Measurements from ENCODE around the gene DSTN.
"Not testable (repeated sequence)": the region's sequence is repeated elsewhere in the genome, so short reads cannot be mapped to it uniquely, and the experiment has no call there.

The DSTN gene

DNA sequence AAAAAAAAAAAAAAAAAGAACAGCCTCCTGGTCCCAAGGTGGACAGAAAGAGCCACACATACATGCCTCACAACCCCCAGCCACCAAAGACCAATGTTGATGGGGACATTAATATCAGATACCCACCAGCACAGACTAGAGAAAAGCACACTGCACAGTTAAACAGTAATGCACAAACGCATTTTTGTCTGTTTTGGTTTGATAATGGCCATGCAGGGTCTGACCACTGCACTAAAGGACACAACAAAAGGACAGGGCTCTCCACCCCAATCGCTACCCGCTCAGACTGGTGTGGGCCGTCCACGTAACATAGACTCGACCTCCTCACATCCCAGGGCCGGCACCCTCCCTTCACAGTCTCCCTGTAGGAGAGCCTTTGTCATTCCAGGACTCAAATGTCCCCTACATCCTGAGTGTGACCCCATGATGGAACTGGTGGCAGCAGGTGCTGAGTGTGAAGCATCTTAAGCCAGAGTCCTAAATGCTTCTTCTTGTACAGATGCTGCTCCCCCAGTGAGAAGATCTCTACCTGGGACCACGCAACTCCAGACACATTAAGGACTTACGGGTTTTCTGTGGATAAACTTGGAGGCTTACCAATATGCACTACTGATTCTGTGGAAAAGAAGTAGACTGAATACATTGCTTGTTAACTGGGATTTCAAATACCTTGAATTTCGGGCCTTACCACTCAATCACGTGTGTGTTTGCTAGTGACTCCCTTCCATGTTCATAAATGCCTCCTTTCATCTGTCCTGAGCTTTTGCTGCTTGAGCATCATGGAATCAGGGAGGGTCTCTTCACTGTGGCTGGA is 84.2 kb downstream of the DSTN start:
- DNase-seq = no peak

DNA sequence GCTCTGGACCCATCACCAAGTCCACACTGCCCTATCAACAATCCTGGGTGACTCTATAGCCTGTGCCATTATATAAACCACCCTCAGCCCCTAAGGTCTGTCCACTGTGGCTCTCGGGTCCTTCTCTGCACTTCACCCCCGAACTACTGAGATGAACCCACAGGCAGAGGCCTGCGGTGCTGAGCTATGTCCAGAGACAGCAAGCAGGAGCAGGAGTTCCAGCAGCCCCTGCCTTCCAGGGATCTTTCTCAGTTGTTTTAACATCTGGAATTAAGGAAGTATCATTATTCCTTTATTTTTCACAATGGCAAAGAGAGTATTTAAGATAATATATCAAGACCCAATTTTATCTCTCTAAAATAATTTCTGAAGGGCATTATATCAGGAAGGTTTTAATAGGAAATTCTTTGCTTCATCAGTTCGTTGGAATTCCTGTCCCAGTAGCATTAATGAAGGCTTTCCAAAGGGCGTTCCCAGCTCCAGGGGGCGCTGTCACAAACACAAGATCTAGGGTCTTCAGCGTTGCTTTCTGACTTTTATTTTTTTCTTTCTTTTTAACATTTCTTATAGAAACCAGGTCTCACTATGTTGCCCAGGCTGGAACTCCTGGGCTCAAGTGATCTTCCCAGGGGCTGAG is 84.9 kb downstream of the DSTN start:
- DNase-seq = no peak

DNA sequence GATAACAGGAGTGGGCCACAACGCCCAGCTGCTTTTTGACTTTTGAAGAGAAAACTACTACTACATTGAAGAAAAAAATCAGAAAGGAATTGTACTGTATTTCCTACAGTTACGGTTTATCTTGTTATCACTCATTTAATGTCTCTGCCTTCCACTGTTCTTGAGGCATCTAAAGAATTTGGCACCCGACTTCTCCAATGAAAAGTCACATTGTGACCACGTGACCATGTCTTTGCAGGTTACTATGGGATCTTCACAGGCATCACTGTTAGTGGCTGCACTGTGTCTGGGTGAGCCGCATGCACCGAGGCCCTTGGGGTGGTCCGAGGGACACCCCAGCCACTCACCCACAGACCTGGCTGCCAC is 85.4 kb downstream of the DSTN start:
- no peak for DNase-seq

DNA sequence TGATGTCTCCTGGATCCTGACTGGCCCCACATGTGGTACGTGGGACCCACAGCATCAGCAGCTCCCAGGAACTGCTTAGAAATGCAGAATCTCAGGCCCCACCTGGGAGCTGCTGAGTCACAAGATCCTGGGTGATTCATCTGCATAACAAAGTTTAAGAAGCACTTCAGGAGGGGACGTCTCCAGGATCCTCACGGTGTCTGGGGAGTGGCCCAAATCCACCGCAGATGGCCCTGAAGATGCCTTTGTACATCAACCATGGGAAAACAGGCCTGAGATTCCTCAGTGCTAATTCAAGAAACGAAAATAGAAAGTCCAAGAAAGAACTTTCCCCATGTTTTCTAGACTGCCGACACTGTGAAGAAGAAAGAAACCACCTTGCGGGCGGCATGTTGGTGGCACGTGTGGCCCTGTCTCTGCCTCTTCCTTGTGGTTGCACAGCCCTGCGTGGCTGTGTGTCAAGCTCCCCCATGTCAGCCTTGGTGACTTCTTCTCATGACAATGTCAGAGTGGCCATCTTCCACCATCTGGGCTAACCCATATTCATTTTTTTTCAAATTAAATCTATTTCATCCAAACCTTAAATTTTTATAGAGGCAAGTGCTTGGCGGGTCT is 86.1 kb downstream of the DSTN start:
- no peak for DNase-seq

DNA sequence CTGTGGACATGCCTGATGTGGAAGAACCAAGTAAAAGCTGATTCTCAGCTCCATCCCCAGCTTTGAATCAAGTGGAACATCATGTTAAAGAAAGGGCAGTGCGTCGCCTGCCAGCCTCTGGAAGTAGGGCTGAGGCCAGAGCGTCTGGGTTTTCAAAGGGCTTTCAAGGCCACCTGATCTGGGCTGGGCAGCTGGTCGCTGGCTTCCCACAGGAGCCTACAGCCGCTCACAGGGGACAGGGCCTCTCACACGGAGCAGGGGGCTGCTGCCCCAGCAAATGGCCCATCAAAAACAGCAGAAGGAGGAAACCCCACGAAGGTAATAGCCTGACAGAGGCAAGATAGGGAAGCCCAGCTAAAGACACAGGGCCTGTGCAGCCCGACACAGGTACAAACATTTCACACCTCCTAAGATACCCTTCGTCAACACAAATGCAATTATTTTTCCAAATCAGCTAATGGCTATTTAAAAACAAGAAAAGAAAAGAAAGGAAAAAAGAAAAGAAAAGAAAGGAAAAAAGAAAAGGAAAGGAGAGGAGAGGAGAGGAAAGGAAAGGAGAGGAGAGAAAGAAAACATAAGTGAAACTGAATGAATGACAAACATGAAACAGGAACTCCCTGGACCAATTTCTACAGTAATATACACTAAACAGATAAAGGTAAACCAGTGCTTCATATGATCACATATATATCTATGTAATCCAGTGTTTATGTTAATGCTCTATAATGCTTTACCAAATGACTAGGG is 87.4 kb downstream of the DSTN start:
- DNase-seq = no peak

DNA sequence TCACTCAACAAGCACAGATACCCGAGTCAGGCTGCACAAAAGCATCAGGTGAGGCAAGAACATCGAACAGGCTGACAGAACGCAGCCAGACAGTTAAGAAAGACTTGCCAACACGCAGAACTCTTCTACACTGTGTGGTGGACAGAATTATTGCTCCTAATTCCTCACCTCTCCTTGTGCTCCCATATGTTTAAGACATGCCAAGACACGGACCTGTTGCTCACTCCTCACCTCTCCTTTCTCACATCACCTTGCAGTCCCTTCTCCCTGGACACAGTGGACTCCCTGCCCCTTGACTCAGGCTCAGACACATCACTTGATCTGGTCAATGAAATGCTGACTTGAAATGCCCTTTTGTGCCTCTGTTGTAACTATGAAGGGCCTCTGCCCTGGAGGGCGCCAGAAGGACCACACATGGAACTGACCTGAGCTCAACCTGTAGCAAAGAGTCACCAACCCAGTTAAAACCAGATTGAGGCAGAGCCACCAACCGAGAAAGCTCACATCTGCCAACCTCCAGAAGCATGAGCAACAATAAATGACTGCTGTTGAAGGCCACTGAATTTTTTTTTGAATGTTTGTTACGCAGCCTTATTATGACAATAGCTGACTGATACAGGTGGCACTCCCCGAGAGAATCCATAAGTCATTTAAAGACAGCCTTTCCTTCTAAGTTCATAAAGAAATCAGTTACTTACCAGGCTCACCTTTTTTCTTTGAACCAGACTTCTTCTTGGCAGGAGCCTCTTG is 88.2 kb downstream of the DSTN start:
- no peak for DNase-seq

DNA sequence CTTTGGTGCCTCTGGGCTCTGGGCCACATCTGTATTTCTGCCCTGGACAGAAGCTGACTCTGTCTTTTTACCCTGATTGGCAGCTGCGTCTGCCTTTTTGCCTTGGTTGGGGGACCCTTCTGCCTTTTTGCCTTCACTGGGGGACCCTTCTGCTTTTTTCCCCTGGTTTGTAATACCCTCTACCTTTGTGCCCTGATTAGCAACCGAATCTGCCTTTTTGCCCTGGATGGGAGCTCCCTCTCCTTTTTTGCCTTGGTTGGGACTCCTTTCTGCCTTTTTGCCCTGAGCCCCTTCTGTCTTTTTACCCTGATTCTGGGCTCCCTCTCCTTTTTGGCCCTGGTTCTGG is 88.7 kb downstream of the DSTN start:
- DNase-seq = no peak

DNA sequence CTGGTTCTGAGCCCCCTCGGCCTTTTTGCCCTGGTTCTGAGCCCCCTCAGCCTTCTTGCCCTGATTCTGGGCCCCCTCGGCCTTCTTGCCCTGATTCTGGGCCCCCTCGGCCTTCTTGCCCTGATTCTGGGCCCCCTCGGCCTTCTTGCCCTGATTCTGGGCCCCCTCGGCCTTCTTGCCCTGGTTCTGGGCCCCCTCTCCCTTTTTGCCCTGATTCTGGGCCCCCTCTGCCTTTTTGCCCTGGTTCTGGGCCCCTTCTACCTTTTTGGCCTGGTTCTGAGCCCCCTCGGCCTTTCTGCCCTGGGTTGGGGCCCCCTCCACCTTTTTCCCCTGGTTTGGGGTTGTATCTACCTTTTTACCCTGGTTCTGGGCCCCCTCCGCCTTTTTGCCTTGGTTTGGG is 89.5 kb downstream of the DSTN start:
- not testable (repeated sequence) for DNase-seq
